ENCODE data around the gene LTF.

LTF gene

GRCh38 chr3:46478341-46478740 is 13.6 kb upstream of the LTF start:
- H3K36me3 ChIP-seq, result no peaks in the 10 kb centered on the region
- H3K4me3 ChIP-seq, result no peak overlapping the region
- TF ChIP-seq, protein P1, sequence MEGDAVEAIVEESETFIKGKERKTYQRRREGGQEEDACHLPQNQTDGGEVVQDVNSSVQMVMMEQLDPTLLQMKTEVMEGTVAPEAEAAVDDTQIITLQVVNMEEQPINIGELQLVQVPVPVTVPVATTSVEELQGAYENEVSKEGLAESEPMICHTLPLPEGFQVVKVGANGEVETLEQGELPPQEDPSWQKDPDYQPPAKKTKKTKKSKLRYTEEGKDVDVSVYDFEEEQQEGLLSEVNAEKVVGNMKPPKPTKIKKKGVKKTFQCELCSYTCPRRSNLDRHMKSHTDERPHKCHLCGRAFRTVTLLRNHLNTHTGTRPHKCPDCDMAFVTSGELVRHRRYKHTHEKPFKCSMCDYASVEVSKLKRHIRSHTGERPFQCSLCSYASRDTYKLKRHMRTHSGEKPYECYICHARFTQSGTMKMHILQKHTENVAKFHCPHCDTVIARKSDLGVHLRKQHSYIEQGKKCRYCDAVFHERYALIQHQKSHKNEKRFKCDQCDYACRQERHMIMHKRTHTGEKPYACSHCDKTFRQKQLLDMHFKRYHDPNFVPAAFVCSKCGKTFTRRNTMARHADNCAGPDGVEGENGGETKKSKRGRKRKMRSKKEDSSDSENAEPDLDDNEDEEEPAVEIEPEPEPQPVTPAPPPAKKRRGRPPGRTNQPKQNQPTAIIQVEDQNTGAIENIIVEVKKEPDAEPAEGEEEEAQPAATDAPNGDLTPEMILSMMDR (IDR thresholded peaks at IDR 0.05), result no peak
- no peak overlapping the region for H3K27ac ChIP-seq
- H3K27me3 ChIP-seq, result peaks cover 0 to 24% of the 10 kb centered on the region in 2 donors
- H3K9me3 ChIP-seq, result peaks cover 0 to 8% (median 0%) of the 10 kb centered on the region in 3 donors
- no peaks in the 10 kb centered on the region for H3K4me1 ChIP-seq
- no peak for DNase-seq
- intact Hi-C loops (cut with DNase I; ENCODE audit: low total_unique reads), result no loop called here

DNA sequence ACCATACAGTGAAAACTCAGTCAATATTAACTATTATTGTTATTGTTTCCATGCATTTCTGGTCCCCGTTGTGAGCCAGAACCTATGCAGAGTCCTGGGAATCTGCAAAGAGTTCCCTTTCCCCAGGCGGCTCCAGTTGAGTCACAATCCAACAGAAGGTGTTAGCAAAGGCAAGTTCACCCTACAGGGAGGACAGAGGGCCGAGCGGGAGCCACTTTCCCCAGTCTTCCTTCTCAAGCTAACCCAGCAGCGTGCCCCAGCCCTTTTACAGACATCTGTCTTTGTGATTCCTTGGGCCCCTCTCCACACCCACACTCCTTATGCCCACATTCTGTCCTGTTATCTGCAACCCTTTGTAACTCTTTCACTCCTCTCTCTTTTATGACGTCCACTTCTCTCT is 13.1 kb upstream of the LTF start:
- H3K4me1 ChIP-seq, result no peaks in the 10 kb centered on the region
- TF ChIP-seq, protein P1 (IDR thresholded peaks at IDR 0.05), result no peak
- peaks cover 0 to 8% (median 0%) of the 10 kb centered on the region in 3 donors for H3K9me3 ChIP-seq
- H3K4me3 ChIP-seq, result no peak overlapping the region
- DNase-seq, result no peak
- H3K27ac ChIP-seq, result no peak overlapping the region
- H3K27me3 ChIP-seq, result peaks cover 0 to 29% of the 10 kb centered on the region in 2 donors
- intact Hi-C loops (cut with DNase I; ENCODE audit: low total_unique reads), result no loop called here
- H3K36me3 ChIP-seq, result no peaks in the 10 kb centered on the region

DNA sequence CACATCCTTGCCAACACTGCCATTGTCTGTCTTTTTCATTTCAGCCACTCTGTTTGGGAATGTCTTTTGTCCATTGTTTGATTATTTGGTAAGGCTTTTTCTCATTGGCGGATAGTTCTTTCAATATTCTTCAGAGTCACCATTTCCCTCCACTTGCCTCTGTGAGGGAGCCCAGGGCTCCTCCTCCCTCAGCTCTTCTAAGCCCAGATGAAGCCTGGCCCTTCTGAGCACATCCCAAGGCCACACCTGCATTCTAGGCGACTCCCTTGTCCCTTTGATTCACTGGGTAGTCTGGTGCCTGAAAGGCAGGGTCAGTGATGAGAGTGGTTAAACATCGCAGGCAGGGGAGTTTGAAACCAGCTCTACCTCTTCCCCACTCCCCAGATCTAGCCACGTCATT is 12.4 kb upstream of the LTF start:
- intact Hi-C loops (cut with DNase I; ENCODE audit: low total_unique reads), result no loop called here
- Histone ChIP-seq H3K27ac (no peak overlapping the region), H3K4me3 (no peak overlapping the region), H3K9me3 (peaks cover 0 to 8% (median 0%) of the 10 kb centered on the region in 3 donors), H3K27me3 (peaks cover 0 to 30% of the 10 kb centered on the region in 2 donors), H3K4me1 (no peaks in the 10 kb centered on the region), H3K36me3 (no peaks in the 10 kb centered on the region)
- DNase-seq, result no peak
- TF ChIP-seq, protein P1 (IDR thresholded peaks at IDR 0.05), result no peak

DNA sequence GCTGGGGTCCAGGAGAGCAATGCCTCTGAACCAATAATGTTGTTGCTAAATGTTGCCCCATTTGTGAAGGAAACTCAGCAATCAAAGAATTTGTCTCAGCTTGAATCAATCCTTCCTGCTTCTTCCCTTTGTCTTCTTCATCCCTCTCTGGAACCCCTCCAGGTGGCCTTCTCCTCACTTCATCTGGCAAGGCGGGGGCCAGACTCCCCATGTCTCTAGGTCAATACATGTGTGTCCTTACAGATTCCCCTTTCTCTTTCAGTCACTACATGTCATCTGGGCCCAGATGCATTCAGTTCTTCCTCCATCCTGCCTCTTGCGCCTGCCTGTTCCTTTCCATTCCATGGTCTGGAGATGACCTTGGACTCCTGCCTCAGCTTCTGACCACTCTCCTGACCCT is 8.0 kb upstream of the LTF start:
- Histone ChIP-seq H3K36me3 (no peaks in the 10 kb centered on the region), H3K4me3 (no peak overlapping the region), H3K27ac (no peak overlapping the region)

DNA sequence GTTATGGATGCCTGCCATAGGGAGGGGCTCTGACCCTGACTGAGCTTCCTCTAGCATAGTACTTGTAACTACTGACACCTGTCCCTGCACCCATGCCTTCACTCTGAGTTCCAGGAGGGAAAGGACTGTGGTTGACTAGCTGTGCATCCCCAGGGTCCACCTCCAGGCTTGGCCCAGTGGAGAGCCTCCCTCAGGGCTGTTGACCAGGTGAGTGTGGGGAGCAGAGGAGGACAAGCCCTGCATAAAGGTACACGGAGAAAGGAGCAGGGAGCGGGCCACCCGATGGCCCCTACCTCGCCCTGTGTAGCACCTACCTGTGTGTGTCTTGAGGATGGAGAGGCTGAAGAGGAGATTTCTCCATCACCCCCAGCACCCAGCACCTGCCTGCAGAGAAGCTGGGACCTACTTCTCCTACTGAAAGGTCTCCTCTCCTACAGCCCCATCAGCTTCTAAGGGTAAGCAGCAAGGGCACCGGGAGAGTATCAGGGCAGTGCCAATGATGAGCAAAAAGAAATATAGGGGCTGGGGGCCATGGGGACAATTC is 6.7 kb upstream of the LTF start:
- Histone ChIP-seq H3K4me1 (peaks cover 0 to under 1% (median 0%) of the 10 kb centered on the region in 4 donors), H3K9me3 (peaks cover 0 to 8% (median 0%) of the 10 kb centered on the region in 3 donors), H3K36me3 (no peaks in the 10 kb centered on the region), H3K27ac (no peak overlapping the region), H3K27me3 (peaks cover 0 to 6% of the 10 kb centered on the region in 2 donors), H3K4me3 (no peak overlapping the region)
- DNase-seq, result no peak
- intact Hi-C loops (cut with DNase I; ENCODE audit: low total_unique reads), result no loop called here
- TF ChIP-seq, protein P1 (IDR thresholded peaks at IDR 0.05), result no peak

More for the DNA sequence above, 8.0 kb upstream of the LTF start:
- TF ChIP-seq, protein P1 (IDR thresholded peaks at IDR 0.05), result no peak
- intact Hi-C loops (cut with DNase I; ENCODE audit: low total_unique reads), result no loop called here
- DNase-seq, result no peak
- peaks cover 0 to 7% of the 10 kb centered on the region in 2 donors for H3K27me3 ChIP-seq
- peaks cover 0 to 8% (median 0%) of the 10 kb centered on the region in 3 donors for H3K9me3 ChIP-seq
- no peaks in the 10 kb centered on the region for H3K4me1 ChIP-seq
